Uterus (tissue), 4 donors: ENCODE results near the gene CCDC152. TPM values are rescaled to one million over a fixed set of nuclear protein-coding genes. Genes with fewer than 3 reads are reported as not detected.

Source experiments
- DNase-seq, 2 donors: peaks; one replicate each; pipeline ENCODE4 v3.0.0-alpha.2; 2019 to 2020
- H3K27ac ChIP-seq, 2 donors: fragments of 200-600 bp; sonication (generic); 1 replicate in 1 of 2; 2 replicates in 1 of 2; pipeline ENCODE4 v1.5.1; 2016 to 2018
- H3K27me3 ChIP-seq, 2 donors: fragments of 200-600 bp; sonication (generic); one replicate each; pipeline ENCODE4 v1.5.1; 2018 to 2019; ENCODE audit warnings: control low read depth in 1 of 2
- H3K36me3 ChIP-seq, 2 donors: fragments of 200-600 bp; sonication (generic); one replicate each; pipeline ENCODE4 v1.5.1; 2019; ENCODE audit warnings: control low read depth in 1 of 2
- H3K4me1 ChIP-seq, 2 donors: fragments of 200-600 bp; sonication (generic); one replicate each; pipeline ENCODE4 v1.5.1; 2018 to 2019; ENCODE audit warnings: control low read depth in 1 of 2
- H3K4me3 ChIP-seq, 2 donors: fragments of 200-600 bp; sonication (generic); 1 replicate in 1 of 2; 2 replicates in 1 of 2; pipeline ENCODE4 v1.5.1; 2018 to 2019; ENCODE audit warnings: mild to moderate bottlenecking in 1 of 2
- H3K9me3 ChIP-seq, 2 donors: fragments of 200-600 bp; sonication (generic); one replicate each; pipeline ENCODE4 v1.5.1; 2019; ENCODE audit warnings: control low read depth in 1 of 2
- CTCF ChIP-seq, 4 experiments: fragments of 200-600 bp in 2 of 4; fragments of 450-650 bp in 2 of 4; sonication (generic) in 2 of 4; IDR thresholded peaks; one replicate each; pipeline ENCODE4 v1.5.1; 2016 to 2019; ENCODE audit warnings: antibody characterized with exemption in 4 of 4, mild to moderate bottlenecking in 2 of 4, moderate library complexity in 1 of 4
- POLR2A ChIP-seq, 2 donors: fragments of 450-650 bp; IDR thresholded peaks; one replicate each; pipeline ENCODE4 v1.6.1; 2016; ENCODE audit warnings: antibody characterized with exemption in 2 of 2, mild to moderate bottlenecking in 1 of 2, moderate library complexity in 1 of 2
- intact Hi-C: fragments of 100-400 bp; cut with DNase I; formaldehyde crosslinking; loops from one replicate; pipeline ENCODE4 v1.15.1; 2023; ENCODE audit warnings: low total_unique reads
- total RNA-seq, 4 donors: library from RNA; depleted of rRNA in 3 of 4; stranded (reverse); fragments of >200 nt in 3 of 4; gene quantifications; one replicate each; pipeline versions ENCODE4 v1.1.0 to v1.2.4, GENCODE V29; 2014 to 2023
- donor health status: DM: yes; HTN: yes; CAD: no.

The CCDC152 gene
- total RNA-seq, 4 donors from 2014 or later: 0.76 to 3.9 TPM; not detected in 2

DNA sequence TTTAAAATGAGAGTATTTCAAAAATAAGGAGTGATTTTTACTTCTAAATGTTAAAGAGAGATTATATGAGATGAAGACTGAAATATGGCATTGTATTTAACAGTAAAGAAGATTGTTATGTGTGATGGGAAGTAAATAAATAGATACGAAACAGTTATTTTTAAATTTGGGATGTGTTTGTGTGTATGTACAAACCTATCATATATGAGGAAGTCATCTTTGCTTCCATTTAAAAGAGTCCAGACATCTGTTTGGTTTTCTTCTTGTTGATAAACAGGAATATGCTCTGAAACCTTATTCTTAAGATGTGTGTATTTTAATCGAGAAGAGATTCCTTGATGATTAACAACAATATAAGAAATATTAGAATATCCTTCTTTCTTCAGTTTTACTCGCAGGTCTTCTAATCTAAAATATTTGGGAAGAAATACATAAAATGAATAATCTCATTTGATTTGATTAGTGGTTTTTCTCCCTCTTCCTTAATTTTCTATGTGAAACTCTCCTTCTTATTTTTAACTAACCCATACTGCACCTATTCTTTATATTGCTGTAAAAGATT, 50.2 kb downstream of the CCDC152 start:
- intact Hi-C loops: no loop called here

DNA sequence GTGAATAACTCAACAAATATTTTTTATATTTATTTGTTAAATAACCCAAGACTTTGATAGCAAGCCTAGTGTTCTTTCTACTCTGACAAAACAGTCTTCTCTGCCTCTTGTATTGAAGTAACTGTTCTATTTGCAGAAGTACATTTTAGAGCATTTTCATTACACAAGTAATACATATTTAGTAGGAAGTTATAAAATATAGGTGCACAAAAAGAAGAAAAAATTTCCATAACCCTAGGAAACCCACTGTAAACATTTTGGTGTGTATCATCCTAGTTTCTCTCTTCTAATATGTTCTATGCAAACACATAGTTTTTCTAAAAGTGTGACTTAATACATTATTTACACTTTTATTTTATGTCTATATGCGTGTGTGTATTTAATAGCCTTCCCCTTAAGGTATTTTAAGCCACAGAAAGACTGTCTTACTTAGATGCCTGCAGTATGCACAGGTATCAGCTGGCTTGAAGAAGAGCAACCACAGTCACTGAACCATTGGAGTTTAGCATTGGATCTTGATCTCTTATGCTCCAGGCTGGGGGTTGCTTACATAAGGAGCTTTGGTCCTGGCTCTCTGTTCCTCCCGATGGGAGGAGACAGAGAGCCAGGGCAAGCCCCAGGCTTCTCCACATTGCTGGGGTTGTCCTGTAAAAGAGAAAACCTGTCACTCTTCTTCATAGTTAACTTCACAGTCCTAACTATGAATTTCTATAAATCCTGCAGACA, 51.3 kb downstream of the CCDC152 start:
- H3K4me3 ChIP-seq: peak overlapping the region in 1 of 2 donors; percentile 5
- intact Hi-C loops: no loop called here
- DNase-seq: no peak
- no peaks in the 10 kb centered on the region for H3K27me3 ChIP-seq
- no peaks in the 10 kb centered on the region for H3K4me1 ChIP-seq
- TF ChIP-seq CTCF (IDR thresholded peaks at IDR 0.05): no peak
- TF ChIP-seq POLR2A (IDR thresholded peaks at IDR 0.05): no peak
- no peaks in the 10 kb centered on the region for H3K36me3 ChIP-seq
- peak overlapping the region in 1 of 2 donors; percentile 40 for H3K27ac ChIP-seq
- H3K9me3 ChIP-seq: no peaks in the 10 kb centered on the region

More for the DNA sequence above, 50.2 kb downstream of the CCDC152 start:
- no peak for DNase-seq
- Histone ChIP-seq H3K27ac (no peak overlapping the region), H3K4me1 (no peaks in the 10 kb centered on the region), H3K4me3 (no peak overlapping the region), H3K9me3 (no peaks in the 10 kb centered on the region), H3K36me3 (no peaks in the 10 kb centered on the region), H3K27me3 (no peaks in the 10 kb centered on the region)
- TF ChIP-seq POLR2A (IDR thresholded peaks at IDR 0.05) (no peak), CTCF (IDR thresholded peaks at IDR 0.05) (no peak)

DNA sequence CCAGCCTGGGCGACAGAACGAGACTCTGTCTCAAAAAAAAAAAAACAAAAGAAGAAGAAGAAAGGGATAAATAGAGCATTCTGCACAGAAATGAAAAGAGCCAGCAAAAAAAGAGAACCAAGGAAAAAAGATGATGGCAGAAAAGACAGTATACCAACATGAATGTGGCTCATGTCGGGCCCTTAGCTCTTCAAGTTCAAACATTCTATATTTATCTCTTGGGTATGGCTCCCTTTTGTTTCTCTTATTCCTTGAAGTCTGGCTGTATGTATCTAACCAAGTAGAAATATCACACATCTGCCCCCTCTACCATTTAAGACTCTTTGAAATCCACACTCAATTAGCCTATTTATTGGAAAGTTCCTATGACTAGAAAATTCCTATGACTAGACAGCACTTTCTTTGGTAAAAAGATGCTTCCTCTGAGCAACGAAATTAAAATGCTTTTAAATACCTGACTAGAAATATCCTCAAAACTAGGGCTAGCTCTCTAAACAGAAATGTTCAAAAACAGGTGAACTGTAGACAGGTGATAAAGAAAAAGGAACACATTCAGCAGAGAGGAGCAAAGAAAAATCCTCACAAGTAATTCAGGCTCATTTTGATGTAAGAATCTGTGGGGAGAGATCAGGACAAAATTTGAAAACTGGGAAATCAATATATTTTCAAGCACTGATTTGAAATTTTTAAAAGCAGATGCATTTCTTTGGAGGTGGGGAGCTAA, 52.4 kb downstream of the CCDC152 start:
- Histone ChIP-seq H3K4me1 (no peaks in the 10 kb centered on the region), H3K27ac (peak overlapping the region in 1 of 2 donors; percentile 93), H3K36me3 (no peaks in the 10 kb centered on the region), H3K9me3 (no peaks in the 10 kb centered on the region), H3K4me3 (peak overlapping the region in 1 of 2 donors; percentile 54), H3K27me3 (no peaks in the 10 kb centered on the region)
- TF ChIP-seq CTCF (IDR thresholded peaks at IDR 0.05) (no peak), POLR2A (IDR thresholded peaks at IDR 0.05) (no peak)
- DNase-seq: no peak
- intact Hi-C loops: no loop called here

DNA sequence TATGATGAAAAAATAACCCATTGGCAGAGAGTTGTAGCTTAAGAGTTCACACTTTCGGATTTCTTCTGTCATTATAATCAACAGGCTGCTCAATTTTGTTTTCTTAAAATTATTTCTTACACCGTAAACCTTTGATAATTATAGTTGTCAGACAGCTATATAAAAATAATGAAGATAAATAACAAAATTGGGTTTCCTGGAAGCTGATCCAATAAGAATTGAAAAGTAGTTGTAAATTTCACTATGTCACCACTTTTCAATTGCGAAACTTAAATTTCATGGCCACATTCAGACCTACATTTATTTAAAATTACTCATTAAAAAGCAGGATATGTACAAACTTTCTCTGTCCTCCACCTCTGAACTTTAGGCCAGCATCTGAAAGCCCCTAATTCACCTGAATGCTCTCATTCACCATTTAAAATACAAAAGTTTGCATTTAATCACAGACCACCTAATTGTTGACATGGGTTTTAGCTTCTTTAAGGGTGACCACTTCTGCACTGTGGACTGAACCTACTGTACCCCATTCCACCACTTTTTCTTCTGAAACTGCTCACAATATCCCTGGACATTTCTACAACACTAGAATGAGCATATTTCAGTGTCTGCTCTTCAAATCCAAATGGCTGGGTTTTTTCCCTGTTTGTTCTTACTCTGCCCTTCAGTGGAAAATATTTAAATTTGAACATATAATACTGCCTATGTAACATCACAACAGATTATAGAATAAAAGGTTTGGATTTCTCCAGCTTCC, 54.4 kb downstream of the CCDC152 start:
- intact Hi-C loops: no loop called here
- Histone ChIP-seq H3K27me3 (no peaks in the 10 kb centered on the region), H3K36me3 (no peaks in the 10 kb centered on the region), H3K27ac (peak overlapping the region; percentile 85 to 93), H3K9me3 (no peaks in the 10 kb centered on the region), H3K4me1 (no peaks in the 10 kb centered on the region), H3K4me3 (peak overlapping the region; percentile 54 to 62)
- TF ChIP-seq CTCF (IDR thresholded peaks at IDR 0.05) (no peak), POLR2A (IDR thresholded peaks at IDR 0.05) (no peak)
- DNase-seq: no peak
